Measurements from ENCODE around the gene TINAG.
"Not testable (repeated sequence)": the region's sequence is repeated elsewhere in the genome, so short reads cannot be mapped to it uniquely, and the experiment has no call there.

The TINAG gene

GRCh38 chr6:54308986-54309315 lies 710 bp downstream of the TINAG start:
- no peak overlapping the region for H3K27ac ChIP-seq (ENCODE audit: low read depth, low read length, severe bottlenecking)
- H3K4me1 ChIP-seq (ENCODE audit: control insufficient read depth, insufficient read depth, low read length, poor library complexity, severe bottlenecking): no peaks in the 10 kb centered on the region
- H3K36me3 ChIP-seq (ENCODE audit: control insufficient read depth, insufficient read depth, low read length): no peaks in the 10 kb centered on the region
- H3K4me3 ChIP-seq (ENCODE audit: extremely low read depth, insufficient read depth, low read length, poor library complexity, severe bottlenecking): no peak overlapping the region
- WGBS, 2 experiments (ENCODE audit: insufficient coverage in 2 of 2): 73 to 96% methylated on average over 2 to 4 of the region's 4 CpGs
- H3K9me3 ChIP-seq (ENCODE audit: control insufficient read depth, low read length): no peaks in the 10 kb centered on the region

- Histone ChIP-seq H3K4me1 (ENCODE audit: control insufficient read depth, insufficient read depth, low read length, poor library complexity, severe bottlenecking) (no peaks in the 10 kb centered on the region), H3K9me3 (ENCODE audit: control insufficient read depth, low read length) (no peaks in the 10 kb centered on the region), H3K36me3 (ENCODE audit: control insufficient read depth, insufficient read depth, low read length) (no peaks in the 10 kb centered on the region), H3K27ac (ENCODE audit: low read depth, low read length, severe bottlenecking) (no peak overlapping the region), H3K4me3 (ENCODE audit: extremely low read depth, insufficient read depth, low read length, poor library complexity, severe bottlenecking) (no peak overlapping the region)
- 80 to 89% methylated on average over 1 of the region's 1 CpG for WGBS, 2 experiments (ENCODE audit: insufficient coverage in 2 of 2)
Measured at GRCh38 chr6:54310377-54311152, 2.3 kb downstream of the TINAG start.

GRCh38 chr6:54315656-54316055 lies 7.4 kb downstream of the TINAG start:
- Histone ChIP-seq H3K4me3 (ENCODE audit: extremely low read depth, insufficient read depth, low read length, poor library complexity, severe bottlenecking) (no peak overlapping the region), H3K4me1 (ENCODE audit: control insufficient read depth, insufficient read depth, low read length, poor library complexity, severe bottlenecking) (no peaks in the 10 kb centered on the region), H3K36me3 (ENCODE audit: control insufficient read depth, insufficient read depth, low read length) (no peaks in the 10 kb centered on the region), H3K9me3 (ENCODE audit: control insufficient read depth, low read length) (no peaks in the 10 kb centered on the region), H3K27ac (ENCODE audit: low read depth, low read length, severe bottlenecking) (no peak overlapping the region)
- 88 to 93% methylated on average over 3 of the region's 4 CpGs for WGBS, 2 experiments (ENCODE audit: insufficient coverage in 2 of 2)

- no peaks in the 10 kb centered on the region for H3K9me3 ChIP-seq (ENCODE audit: control insufficient read depth, low read length)
- WGBS, 2 experiments (ENCODE audit: insufficient coverage in 2 of 2): no CpG with 5 or more reads among the region's 1 CpG
- no peak overlapping the region for H3K27ac ChIP-seq (ENCODE audit: low read depth, low read length, severe bottlenecking)
- no peaks in the 10 kb centered on the region for H3K36me3 ChIP-seq (ENCODE audit: control insufficient read depth, insufficient read depth, low read length)
- H3K4me1 ChIP-seq (ENCODE audit: control insufficient read depth, insufficient read depth, low read length, poor library complexity, severe bottlenecking): no peaks in the 10 kb centered on the region
- no peak overlapping the region for H3K4me3 ChIP-seq (ENCODE audit: extremely low read depth, insufficient read depth, low read length, poor library complexity, severe bottlenecking)
Measured at GRCh38 chr6:54320871-54321270, 12.6 kb downstream of the TINAG start.

- Histone ChIP-seq H3K4me1 (ENCODE audit: control insufficient read depth, insufficient read depth, low read length, poor library complexity, severe bottlenecking) (no peaks in the 10 kb centered on the region), H3K9me3 (ENCODE audit: control insufficient read depth, low read length) (peaks cover 15% of the 10 kb centered on the region), H3K4me3 (ENCODE audit: extremely low read depth, insufficient read depth, low read length, poor library complexity, severe bottlenecking) (no peak overlapping the region), H3K27ac (ENCODE audit: low read depth, low read length, severe bottlenecking) (no peak overlapping the region), H3K36me3 (ENCODE audit: control insufficient read depth, insufficient read depth, low read length) (no peaks in the 10 kb centered on the region)
- 86 to 92% methylated on average over 1 to 4 of the region's 7 CpGs for WGBS, 2 experiments (ENCODE audit: insufficient coverage in 2 of 2)
Measured at GRCh38 chr6:54327631-54328030, 19.4 kb downstream of the TINAG start.

GRCh38 chr6:54331571-54331970 lies 23.3 kb downstream of the TINAG start:
- WGBS, 2 experiments (ENCODE audit: insufficient coverage in 2 of 2): 40% methylated on average over 1 of the region's 2 CpGs; no CpG with 5 or more reads in 1 of the 2 experiments
- not testable (repeated sequence) for H3K27ac ChIP-seq (ENCODE audit: low read depth, low read length, severe bottlenecking); H3K4me1 ChIP-seq (ENCODE audit: control insufficient read depth, insufficient read depth, low read length, poor library complexity, severe bottlenecking); H3K36me3 ChIP-seq (ENCODE audit: control insufficient read depth, insufficient read depth, low read length); H3K4me3 ChIP-seq (ENCODE audit: extremely low read depth, insufficient read depth, low read length, poor library complexity, severe bottlenecking)
- peaks cover 15% of the 10 kb centered on the region for H3K9me3 ChIP-seq (ENCODE audit: control insufficient read depth, low read length)

- Histone ChIP-seq H3K4me3 (ENCODE audit: extremely low read depth, insufficient read depth, low read length, poor library complexity, severe bottlenecking) (no peak overlapping the region), H3K27ac (ENCODE audit: low read depth, low read length, severe bottlenecking) (peak overlapping the region; percentile 62), H3K9me3 (ENCODE audit: control insufficient read depth, low read length) (peaks cover 4% of the 10 kb centered on the region), H3K36me3 (ENCODE audit: control insufficient read depth, insufficient read depth, low read length) (no peaks in the 10 kb centered on the region), H3K4me1 (ENCODE audit: control insufficient read depth, insufficient read depth, low read length, poor library complexity, severe bottlenecking) (peaks cover 5% of the 10 kb centered on the region)
- no CpG with 5 or more reads among the region's 2 CpGs for WGBS, 2 experiments (ENCODE audit: insufficient coverage in 2 of 2)
Measured at GRCh38 chr6:54335871-54336270, 27.6 kb downstream of the TINAG start.

- H3K9me3 ChIP-seq (ENCODE audit: control insufficient read depth, low read length): no peaks in the 10 kb centered on the region
- WGBS, 2 experiments (ENCODE audit: insufficient coverage in 2 of 2): no CpG with 5 or more reads among the region's 2 CpGs
Measured at GRCh38 chr6:54353975-54354374, 45.7 kb downstream of the TINAG start.

GRCh38 chr6:54354608-54355007 lies 46.4 kb downstream of the TINAG start:
- no peaks in the 10 kb centered on the region for H3K4me1 ChIP-seq (ENCODE audit: control insufficient read depth, insufficient read depth, low read length, poor library complexity, severe bottlenecking)
- H3K36me3 ChIP-seq (ENCODE audit: control insufficient read depth, insufficient read depth, low read length): no peaks in the 10 kb centered on the region
- H3K27ac ChIP-seq (ENCODE audit: low read depth, low read length, severe bottlenecking): no peak overlapping the region
- no peaks in the 10 kb centered on the region for H3K9me3 ChIP-seq (ENCODE audit: control insufficient read depth, low read length)
- no peak overlapping the region for H3K4me3 ChIP-seq (ENCODE audit: extremely low read depth, insufficient read depth, low read length, poor library complexity, severe bottlenecking)
- WGBS, 2 experiments (ENCODE audit: insufficient coverage in 2 of 2): no CpG with 5 or more reads among the region's 2 CpGs

More at GRCh38 chr6:54353975-54354374, 45.7 kb downstream of the TINAG start:
- no peak overlapping the region for H3K27ac ChIP-seq (ENCODE audit: low read depth, low read length, severe bottlenecking)
- no peaks in the 10 kb centered on the region for H3K4me1 ChIP-seq (ENCODE audit: control insufficient read depth, insufficient read depth, low read length, poor library complexity, severe bottlenecking)
- no peaks in the 10 kb centered on the region for H3K36me3 ChIP-seq (ENCODE audit: control insufficient read depth, insufficient read depth, low read length)
- no peak overlapping the region for H3K4me3 ChIP-seq (ENCODE audit: extremely low read depth, insufficient read depth, low read length, poor library complexity, severe bottlenecking)

GRCh38 chr6:54357141-54357540 lies 48.9 kb downstream of the TINAG start:
- Histone ChIP-seq H3K4me1 (ENCODE audit: control insufficient read depth, insufficient read depth, low read length, poor library complexity, severe bottlenecking) (no peaks in the 10 kb centered on the region), H3K4me3 (ENCODE audit: extremely low read depth, insufficient read depth, low read length, poor library complexity, severe bottlenecking) (no peak overlapping the region), H3K9me3 (ENCODE audit: control insufficient read depth, low read length) (no peaks in the 10 kb centered on the region), H3K36me3 (ENCODE audit: control insufficient read depth, insufficient read depth, low read length) (no peaks in the 10 kb centered on the region), H3K27ac (ENCODE audit: low read depth, low read length, severe bottlenecking) (no peak overlapping the region)
- WGBS, 2 experiments (ENCODE audit: insufficient coverage in 2 of 2): 71 to 85% methylated on average over 1 of the region's 1 CpG

- H3K9me3 ChIP-seq (ENCODE audit: control insufficient read depth, low read length): no peaks in the 10 kb centered on the region
- H3K4me1 ChIP-seq (ENCODE audit: control insufficient read depth, insufficient read depth, low read length, poor library complexity, severe bottlenecking): no peaks in the 10 kb centered on the region
- no peak overlapping the region for H3K27ac ChIP-seq (ENCODE audit: low read depth, low read length, severe bottlenecking)
- H3K36me3 ChIP-seq (ENCODE audit: control insufficient read depth, insufficient read depth, low read length): no peaks in the 10 kb centered on the region
- no peak overlapping the region for H3K4me3 ChIP-seq (ENCODE audit: extremely low read depth, insufficient read depth, low read length, poor library complexity, severe bottlenecking)
- WGBS, 2 experiments (ENCODE audit: insufficient coverage in 2 of 2): no CpG with 5 or more reads among the region's 1 CpG
Measured at GRCh38 chr6:54361188-54361587, 52.9 kb downstream of the TINAG start.
